ENCODE results near the gene PADI2. TPM values are rescaled to one million over a fixed set of nuclear protein-coding genes. Genes with fewer than 3 reads are reported as not detected.

The PADI2 gene
- total RNA-seq, 1 donor: under 0.01 TPM

- peak; percentile 42 for TF ChIP-seq CTCF (IDR thresholded peaks at IDR 0.05; ENCODE audit: extremely low read depth, low read depth, low read length)
- Histone ChIP-seq H4K20me1 (ENCODE audit: insufficient read depth, low read length) (no peaks in the 10 kb centered on the region), H3K79me2 (ENCODE audit: insufficient read depth, low read length) (no peaks in the 10 kb centered on the region), H2AFZ (ENCODE audit: low read length) (no peak overlapping the region), H3K36me3 (ENCODE audit: insufficient read depth, low read length) (no peaks in the 10 kb centered on the region), H3K9me3 (ENCODE audit: low read depth, low read length) (no peaks in the 10 kb centered on the region), H3K27ac (ENCODE audit: low read depth, low read length) (no peak overlapping the region), H3K4me3 (ENCODE audit: insufficient read depth, low read length) (no peak overlapping the region), H3K4me2 (ENCODE audit: insufficient read depth, low read length) (no peak overlapping the region), H3K4me1 (ENCODE audit: insufficient read depth, low read length) (no peaks in the 10 kb centered on the region), H3K27me3 (ENCODE audit: insufficient read depth, low read length) (no peaks in the 10 kb centered on the region)
- peak; percentile 85 for DNase-seq (ENCODE audit: insufficient read length, low spot score, missing footprints)
Measured at GRCh38 chr1:17075470-17076255, 43.6 kb downstream of the PADI2 start.

GRCh38 chr1:17071794-17072193, 47.5 kb downstream of the PADI2 start:
- no peaks in the 10 kb centered on the region for H3K36me3 ChIP-seq (ENCODE audit: insufficient read depth, low read length)
- H2AFZ ChIP-seq (ENCODE audit: low read length): no peak overlapping the region
- no peaks in the 10 kb centered on the region for H3K9me3 ChIP-seq (ENCODE audit: low read depth, low read length)
- no peaks in the 10 kb centered on the region for H4K20me1 ChIP-seq (ENCODE audit: insufficient read depth, low read length)
- no peak overlapping the region for H3K4me3 ChIP-seq (ENCODE audit: insufficient read depth, low read length)
- H3K27ac ChIP-seq (ENCODE audit: low read depth, low read length): no peak overlapping the region
- no peak overlapping the region for H3K4me2 ChIP-seq (ENCODE audit: insufficient read depth, low read length)
- no peak for DNase-seq (ENCODE audit: insufficient read length, low spot score, missing footprints)
- H3K4me1 ChIP-seq (ENCODE audit: insufficient read depth, low read length): no peaks in the 10 kb centered on the region
- TF ChIP-seq CTCF (IDR thresholded peaks at IDR 0.05; ENCODE audit: extremely low read depth, low read depth, low read length): no peak
- H3K79me2 ChIP-seq (ENCODE audit: insufficient read depth, low read length): no peaks in the 10 kb centered on the region
- H3K27me3 ChIP-seq (ENCODE audit: insufficient read depth, low read length): no peaks in the 10 kb centered on the region

GRCh38 chr1:17070163-17070525, 49.1 kb downstream of the PADI2 start:
- H3K4me3 ChIP-seq (ENCODE audit: insufficient read depth, low read length): no peak overlapping the region
- TF ChIP-seq CTCF (IDR thresholded peaks at IDR 0.05; ENCODE audit: extremely low read depth, low read depth, low read length): no peak
- no peaks in the 10 kb centered on the region for H3K36me3 ChIP-seq (ENCODE audit: insufficient read depth, low read length)
- no peaks in the 10 kb centered on the region for H3K79me2 ChIP-seq (ENCODE audit: insufficient read depth, low read length)
- H2AFZ ChIP-seq (ENCODE audit: low read length): no peak overlapping the region
- H3K9me3 ChIP-seq (ENCODE audit: low read depth, low read length): no peaks in the 10 kb centered on the region
- H4K20me1 ChIP-seq (ENCODE audit: insufficient read depth, low read length): no peaks in the 10 kb centered on the region
- no peak overlapping the region for H3K4me2 ChIP-seq (ENCODE audit: insufficient read depth, low read length)
- no peaks in the 10 kb centered on the region for H3K27me3 ChIP-seq (ENCODE audit: insufficient read depth, low read length)
- no peak overlapping the region for H3K27ac ChIP-seq (ENCODE audit: low read depth, low read length)
- DNase-seq (ENCODE audit: insufficient read length, low spot score, missing footprints): no peak
- no peaks in the 10 kb centered on the region for H3K4me1 ChIP-seq (ENCODE audit: insufficient read depth, low read length)

- Histone ChIP-seq H3K9me3 (ENCODE audit: low read depth, low read length) (no peaks in the 10 kb centered on the region), H3K36me3 (ENCODE audit: insufficient read depth, low read length) (no peaks in the 10 kb centered on the region), H4K20me1 (ENCODE audit: insufficient read depth, low read length) (no peaks in the 10 kb centered on the region), H2AFZ (ENCODE audit: low read length) (no peak overlapping the region), H3K27ac (ENCODE audit: low read depth, low read length) (no peak overlapping the region), H3K4me2 (ENCODE audit: insufficient read depth, low read length) (no peak overlapping the region), H3K4me3 (ENCODE audit: insufficient read depth, low read length) (no peak overlapping the region), H3K27me3 (ENCODE audit: insufficient read depth, low read length) (no peaks in the 10 kb centered on the region), H3K79me2 (ENCODE audit: insufficient read depth, low read length) (no peaks in the 10 kb centered on the region), H3K4me1 (ENCODE audit: insufficient read depth, low read length) (no peaks in the 10 kb centered on the region)
- TF ChIP-seq CTCF (IDR thresholded peaks at IDR 0.05; ENCODE audit: extremely low read depth, low read depth, low read length): no peak
- peak; percentile 79 for DNase-seq (ENCODE audit: insufficient read length, low spot score, missing footprints)
Measured at GRCh38 chr1:17069452-17070162, 49.6 kb downstream of the PADI2 start.

Data from osteoblast (primary cell).